Keratinocyte (primary cell): ENCODE data around the gene NPTX1. TPM values are rescaled to one million over a fixed set of nuclear protein-coding genes. Genes with fewer than 3 reads are reported as not detected.

Source experiments
- DNase-seq: peaks from one replicate; pipeline ENCODE4 v3.0.0-alpha.2; 2011; ENCODE audit warnings: low read depth, missing footprints, low spot score
- FAIRE-seq: peaks from 2 replicates; lab custom pipeline; 2011; peaks lifted over from hg19 to GRCh38; lab: Jason Lieb, UNC
- H2AFZ ChIP-seq: 2 replicates; pipeline ENCODE4 v1.6.0; 2012; ENCODE audit warnings: low read length, control low read depth, inconsistent platforms; ENCODE audit not compliant: control insufficient read depth
- H3K27ac ChIP-seq: 2 replicates; pipeline ENCODE4 v1.5.1; 2011; ENCODE audit warnings: low read length; ENCODE audit not compliant: control insufficient read depth, insufficient read depth
- H3K27me3 ChIP-seq: 3 replicates; pipeline ENCODE4 v1.6.0; 2011; ENCODE audit warnings: low read length; ENCODE audit not compliant: control insufficient read depth, insufficient read depth; ENCODE audit errors: extremely low read depth
- H3K36me3 ChIP-seq, 2 experiments: 2 replicates in 1 of 2; 3 replicates in 1 of 2; pipeline ENCODE4 v1.5.1; 2011; ENCODE audit warnings: low read length in 2 of 2, mild to moderate bottlenecking in 1 of 2; ENCODE audit not compliant: control insufficient read depth in 2 of 2, insufficient read depth in 2 of 2; ENCODE audit errors: extremely low read depth in 1 of 2
- H3K4me1 ChIP-seq: 3 replicates; pipeline ENCODE4 v1.5.1; 2011; ENCODE audit warnings: low read length; ENCODE audit not compliant: control insufficient read depth, insufficient read depth; ENCODE audit errors: extremely low read depth
- H3K4me2 ChIP-seq: 3 replicates; pipeline ENCODE4 v1.6.0; 2011; ENCODE audit warnings: low read depth, low read length; ENCODE audit not compliant: control insufficient read depth, insufficient read depth; ENCODE audit errors: extremely low read depth
- H3K4me3 ChIP-seq, 3 experiments: fragments of 200-600 bp in 1 of 3; sonication (generic) in 1 of 3; 2 replicates in 2 of 3; 3 replicates in 1 of 3; pipeline ENCODE4 v1.5.1; 2011 to 2016; ENCODE audit warnings: low read length in 3 of 3, mild to moderate bottlenecking in 3 of 3, control low read depth in 2 of 3, inconsistent platforms in 1 of 3, low read depth in 1 of 3, mixed read lengths in 1 of 3, mixed run types in 1 of 3, moderate library complexity in 1 of 3; ENCODE audit not compliant: control insufficient read depth in 2 of 3, insufficient read depth in 2 of 3; ENCODE audit errors: extremely low read depth in 1 of 3
- H3K79me2 ChIP-seq: 2 replicates; pipeline ENCODE4 v1.6.0; 2012; ENCODE audit warnings: low read length; ENCODE audit not compliant: control insufficient read depth, insufficient read depth
- H3K9ac ChIP-seq: 3 replicates; pipeline ENCODE4 v1.6.0; 2011; ENCODE audit warnings: low read length; ENCODE audit not compliant: control insufficient read depth, insufficient read depth; ENCODE audit errors: extremely low read depth
- H3K9me1 ChIP-seq: 3 replicates; pipeline ENCODE4 v1.6.0; 2011; ENCODE audit warnings: low read length; ENCODE audit not compliant: control insufficient read depth, insufficient read depth; ENCODE audit errors: extremely low read depth
- H3K9me3 ChIP-seq: 2 replicates; pipeline ENCODE4 v1.5.1; 2012; ENCODE audit warnings: low read depth, low read length; ENCODE audit not compliant: control insufficient read depth
- H4K20me1 ChIP-seq: 3 replicates; pipeline ENCODE4 v1.6.0; 2011; ENCODE audit warnings: low read length; ENCODE audit not compliant: control insufficient read depth, insufficient read depth; ENCODE audit errors: extremely low read depth
- CTCF ChIP-seq, 3 experiments: IDR thresholded peaks in 1 of 3; conservative IDR thresholded peaks in 1 of 3; optimal IDR thresholded peaks in 1 of 3; 2 replicates in 2 of 3; 3 replicates in 1 of 3; pipeline versions ENCODE3 to v1.5.1; 2011; ENCODE audit warnings: low read length in 3 of 3, mild to moderate bottlenecking in 3 of 3, moderate library complexity in 2 of 3, control low read depth in 1 of 3, inconsistent platforms in 1 of 3; ENCODE audit not compliant: insufficient read depth in 2 of 3; ENCODE audit errors: extremely low read depth in 1 of 3
- EZH2 ChIP-seq: IDR thresholded peaks from one replicate; pipeline ENCODE4 v1.6.1; 2012; ENCODE audit warnings: inconsistent platforms, mild to moderate bottlenecking, low read length, moderate library complexity
- dilution Hi-C: fragments of 300-500 bp; cut with MboI; formaldehyde crosslinking; loops from one replicate; pipeline ENCODE4 v1.7.0; 2020; ENCODE audit warnings: low sequenced_read_pairs; ENCODE audit not compliant: extremely low pct_ligation_motif_present
- polyA plus RNA-seq, 5 experiments: library from polyadenylated mRNA; depleted of rRNA in 3 of 5; stranded (reverse) in 3 of 5; stranded (forward) in 1 of 5; unstranded in 1 of 5; fragments of >200 nt; gene quantifications; 1 replicate in 1 of 5; 2 replicates in 3 of 5; 3 replicates in 1 of 5; pipeline versions ENCODE4 v1.2.1 to v1.2.3, GENCODE V29; 2011 to 2012; ENCODE audit warnings: missing spikeins in 2 of 5, low read depth in 1 of 5, low replicate concordance in 1 of 5

The NPTX1 gene
- polyA plus RNA-seq, 1 donor (not counting 4 experiments of a cell fraction or from before 2014, with no cell fraction given): 0.03 TPM

- Histone ChIP-seq H3K4me2 (no peak overlapping the region), H3K4me1 (no peaks in the 10 kb centered on the region), H3K9me1 (no peaks in the 10 kb centered on the region), H3K36me3 (peaks cover 0 to 3% of the 10 kb centered on the region in 2 experiments), H3K9me3 (no peaks in the 10 kb centered on the region), H4K20me1 (peaks cover 3% of the 10 kb centered on the region), H3K27me3 (no peaks in the 10 kb centered on the region), H3K79me2 (no peaks in the 10 kb centered on the region), H2AFZ (no peak overlapping the region), H3K9ac (no peak overlapping the region), H3K27ac (no peak overlapping the region), H3K4me3 (no peak overlapping the region)
- FAIRE-seq (no peak), DNase-seq (no peak)
- dilution Hi-C loops: no loop called here
- TF ChIP-seq EZH2: no peak
These were observed 45.8 kb downstream of the NPTX1 start for GRCh38 chr17:80430446-80431245.

DNA sequence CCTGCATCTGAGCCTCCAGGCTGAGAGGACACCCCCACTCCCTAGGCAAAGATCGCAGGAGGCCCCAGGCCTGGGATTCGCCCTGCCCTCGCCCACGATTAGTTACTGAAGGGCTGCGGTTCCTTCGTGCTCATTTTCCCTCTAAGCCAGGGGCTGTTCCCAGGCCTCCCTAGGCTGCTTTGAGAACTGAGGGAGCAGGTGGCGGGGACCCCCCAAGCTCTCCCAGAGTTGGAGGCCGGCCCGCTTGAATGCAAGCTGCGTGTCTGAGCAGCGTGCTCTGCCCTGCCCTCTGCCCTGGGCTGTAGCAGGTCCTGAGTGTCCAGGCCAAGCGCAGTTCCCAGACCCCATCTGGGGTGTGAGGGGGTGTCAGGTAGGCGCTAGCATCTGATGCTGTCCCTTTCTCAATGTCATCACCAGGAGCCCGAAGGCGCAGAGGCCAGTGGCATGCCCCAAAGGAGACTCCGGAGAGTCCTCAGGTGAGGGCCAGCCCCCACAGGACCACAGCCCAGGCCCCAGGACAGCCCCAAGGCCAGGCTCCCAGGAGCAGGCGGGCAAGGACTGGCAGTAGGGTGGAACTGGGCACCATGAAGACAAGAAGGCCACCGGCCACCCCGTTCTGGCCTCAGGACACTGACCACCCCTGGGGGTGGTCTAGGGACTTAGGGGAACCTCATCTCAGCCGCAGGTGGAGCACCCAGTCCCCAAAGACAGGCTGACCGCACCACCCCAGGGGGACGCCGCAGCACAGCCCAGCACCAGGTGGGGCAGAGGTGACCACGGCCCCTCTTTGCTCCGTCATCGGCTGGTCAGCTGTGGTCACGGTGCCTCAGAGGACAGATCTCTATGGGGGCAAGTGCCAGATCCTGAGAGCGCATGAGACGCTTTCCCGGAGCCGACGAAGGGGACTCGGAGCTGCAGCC lies 46.8 kb downstream of the NPTX1 start:
- peaks cover 3% of the 10 kb centered on the region for H4K20me1 ChIP-seq
- no peak overlapping the region for H2AFZ ChIP-seq
- no peak overlapping the region for H3K9ac ChIP-seq
- dilution Hi-C loops: no loop called here
- TF ChIP-seq CTCF (optimal IDR thresholded peaks at IDR 0.05 in 1 of 3, IDR thresholded peaks at IDR 0.05 in 1 of 3, conservative IDR thresholded peaks at IDR 0.05 in 1 of 3; ENCODE audit: extremely low read depth in 1 of 3, insufficient read depth in 2 of 3, low read length in 3 of 3) (no peak), EZH2 (no peak)
- FAIRE-seq (no peak), DNase-seq (no peak)
- no peaks in the 10 kb centered on the region for H3K79me2 ChIP-seq
- H3K9me3 ChIP-seq: no peaks in the 10 kb centered on the region
- no peaks in the 10 kb centered on the region for H3K9me1 ChIP-seq
- no peak overlapping the region for H3K4me2 ChIP-seq
- H3K27ac ChIP-seq: no peak overlapping the region
- H3K36me3 ChIP-seq: peaks cover 0 to 3% of the 10 kb centered on the region in 2 experiments
- no peaks in the 10 kb centered on the region for H3K27me3 ChIP-seq
- no peaks in the 10 kb centered on the region for H3K4me1 ChIP-seq
- H3K4me3 ChIP-seq: no peak overlapping the region
